Right lobe of liver (tissue), 6 donors: ENCODE data around the gene MAML3. TPM values are rescaled to one million over a fixed set of nuclear protein-coding genes. Genes with fewer than 3 reads are reported as not detected.

Experiments
- ATAC-seq, 4 donors: fragments of 200-7000 bp; cut with Tn5 transposase; one replicate each; pipeline ENCODE4 v1.9.1; 2020; ENCODE audit warnings: mild to moderate bottlenecking in 4 of 4, moderate library complexity in 4 of 4
- DNase-seq, 3 donors: peaks; one replicate each; pipeline ENCODE4 v3.0.0-alpha.2; 2020
- H3K27ac ChIP-seq, 3 donors: fragments of 200-600 bp; one replicate each; pipeline ENCODE4 v1.8.0; 2022
- H3K27me3 ChIP-seq, 2 donors: fragments of 200-600 bp; one replicate each; pipeline ENCODE4 v1.8.0; 2022
- H3K36me3 ChIP-seq, 4 donors: fragments of 200-600 bp; sonication (generic) in 1 of 4; one replicate each; pipeline versions ENCODE4 v1.5.1 to v1.8.0; 2017 to 2022; ENCODE audit warnings: control low read depth in 1 of 4
- H3K4me1 ChIP-seq, 4 donors: fragments of 200-600 bp; sonication (generic) in 1 of 4; one replicate each; pipeline versions ENCODE4 v1.5.1 to v1.8.0; 2017 to 2022; ENCODE audit warnings: control low read depth in 1 of 4
- H3K4me3 ChIP-seq, 3 donors: fragments of 200-600 bp; one replicate each; pipeline ENCODE4 v1.8.0; 2022
- H3K9me3 ChIP-seq, 4 donors: fragments of 200-600 bp; sonication (generic) in 1 of 4; one replicate each; pipeline versions ENCODE4 v1.5.1 to v1.8.0; 2017 to 2022; ENCODE audit warnings: control low read depth in 1 of 4
- POLR2A ChIP-seq: fragments of 450-650 bp; IDR thresholded peaks from one replicate; pipeline ENCODE4 v1.6.1; 2017; ENCODE audit warnings: antibody characterized with exemption, mild to moderate bottlenecking
- WGBS: methylation state at CpG from one replicate; pipeline ENCODE4 v1.1.6; 2018; ENCODE audit warnings: low coverage, low lambda C conversion rate; ENCODE audit not compliant: insufficient coverage; ENCODE audit errors: missing lambda C conversion rate; 5-methylcytosine and 5-hydroxymethylcytosine counted together
- intact Hi-C, 2 donors: fragments of 100-400 bp; cut with DNase I; formaldehyde crosslinking; loops; one replicate each; pipeline versions ENCODE4 v1.11.2 to v1.14.1; 2022
- total RNA-seq, 6 experiments: library from RNA; depleted of rRNA in 2 of 6; stranded (reverse); fragments of >200 nt in 2 of 6; fragmentation: NEBNext Ultra II Directional in 3 of 6; extraction: Animal tissue kit (Norgen Biotek cat#: 25700) in 3 of 6; gene quantifications; one replicate each; pipeline versions ENCODE4 v1.1.0 to v1.2.4, GENCODE V29; 2016 to 2023
- TF ChIP-seq, protein P1 (sequence below), 4 donors: fragments of 200-600 bp in 3 of 4; fragments of 450-650 bp in 1 of 4; IDR thresholded peaks; one replicate each; pipeline versions ENCODE4 v1.5.1 to v1.8.0; 2016 to 2022; ENCODE audit warnings: antibody characterized with exemption in 4 of 4, mild to moderate bottlenecking in 2 of 4
- donor health status: DM: no; HTN: yes; CAD: no.
- donor health status: DM: no; HTN: no; CAD: no.
- donor health status: DM: no; HTN: no; CAD: no.
- donor health status: DM: no; HTN: yes; CAD: no.
- donor health status: DM: no; HTN: yes; CAD: no.

Gene MAML3
- total RNA-seq, 6 experiments from 2014 or later, result 2.6 to 7.8 (median 5.0) TPM

DNA sequence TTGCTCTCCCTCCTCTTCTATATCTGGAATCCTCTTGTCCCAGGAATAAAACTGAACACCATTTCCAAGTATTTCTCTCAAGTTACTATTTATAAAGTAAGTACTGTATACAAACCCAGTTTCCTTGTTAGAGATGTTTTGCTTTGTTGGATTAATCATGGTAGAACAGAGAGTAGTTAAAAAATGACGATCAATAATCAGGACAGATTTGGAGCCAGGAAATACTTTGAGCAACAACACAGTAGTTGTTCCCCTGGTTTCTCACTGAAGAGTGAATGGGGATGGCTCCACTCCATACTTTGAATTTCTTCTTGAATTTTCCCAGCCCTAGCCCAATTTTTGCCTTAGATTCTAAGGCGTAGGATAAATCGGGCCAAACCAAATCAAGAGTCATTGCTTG lies 467.0 kb downstream of the MAML3 start:
- intact Hi-C loops, result no loop called here

DNA sequence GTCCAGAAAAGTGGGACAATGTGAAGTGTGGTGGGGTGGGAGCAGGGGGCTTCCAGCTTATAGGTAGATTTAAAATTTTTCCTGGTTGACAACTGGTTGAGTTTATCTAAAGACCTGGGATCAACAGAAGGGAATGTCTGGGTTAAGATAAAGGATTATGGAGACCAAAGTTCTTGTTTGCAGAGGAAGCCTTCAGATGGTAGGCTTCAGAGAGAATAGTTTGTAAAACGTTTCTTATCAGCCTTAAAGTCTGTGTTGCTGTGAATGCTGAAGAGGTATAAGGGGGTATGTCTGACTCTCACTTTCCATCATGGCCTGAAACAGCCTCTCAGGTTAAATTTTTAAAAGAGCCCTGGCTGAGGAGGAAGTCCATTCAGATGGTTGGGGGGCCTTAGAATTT lies 467.9 kb downstream of the MAML3 start:
- H3K4me1 ChIP-seq, result peaks cover 2 to 69% (median 28%) of the 10 kb centered on the region in 4 donors
- TF ChIP-seq POLR2A, result no peak
- TF ChIP-seq, protein P1, sequence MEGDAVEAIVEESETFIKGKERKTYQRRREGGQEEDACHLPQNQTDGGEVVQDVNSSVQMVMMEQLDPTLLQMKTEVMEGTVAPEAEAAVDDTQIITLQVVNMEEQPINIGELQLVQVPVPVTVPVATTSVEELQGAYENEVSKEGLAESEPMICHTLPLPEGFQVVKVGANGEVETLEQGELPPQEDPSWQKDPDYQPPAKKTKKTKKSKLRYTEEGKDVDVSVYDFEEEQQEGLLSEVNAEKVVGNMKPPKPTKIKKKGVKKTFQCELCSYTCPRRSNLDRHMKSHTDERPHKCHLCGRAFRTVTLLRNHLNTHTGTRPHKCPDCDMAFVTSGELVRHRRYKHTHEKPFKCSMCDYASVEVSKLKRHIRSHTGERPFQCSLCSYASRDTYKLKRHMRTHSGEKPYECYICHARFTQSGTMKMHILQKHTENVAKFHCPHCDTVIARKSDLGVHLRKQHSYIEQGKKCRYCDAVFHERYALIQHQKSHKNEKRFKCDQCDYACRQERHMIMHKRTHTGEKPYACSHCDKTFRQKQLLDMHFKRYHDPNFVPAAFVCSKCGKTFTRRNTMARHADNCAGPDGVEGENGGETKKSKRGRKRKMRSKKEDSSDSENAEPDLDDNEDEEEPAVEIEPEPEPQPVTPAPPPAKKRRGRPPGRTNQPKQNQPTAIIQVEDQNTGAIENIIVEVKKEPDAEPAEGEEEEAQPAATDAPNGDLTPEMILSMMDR (IDR thresholded peaks at IDR 0.05), result no peak
- H3K4me3 ChIP-seq, result no peak overlapping the region
- no peak for DNase-seq
- intact Hi-C loops, result no loop called here
- H3K9me3 ChIP-seq, result no peaks in the 10 kb centered on the region
- 59% methylated on average over 1 of the region's 1 CpG for WGBS
- H3K27me3 ChIP-seq, result no peaks in the 10 kb centered on the region
- H3K27ac ChIP-seq, result no peak overlapping the region
- no peaks in the 10 kb centered on the region for H3K36me3 ChIP-seq
- ATAC-seq, result no peak

More for the DNA sequence above, 467.0 kb downstream of the MAML3 start:
- Histone ChIP-seq H3K4me3 (no peak overlapping the region), H3K27ac (peak overlapping the region; percentile 21 to 35 (median 24)), H3K36me3 (no peaks in the 10 kb centered on the region), H3K9me3 (no peaks in the 10 kb centered on the region), H3K4me1 (peaks cover 2 to 70% (median 32%) of the 10 kb centered on the region in 4 donors), H3K27me3 (no peaks in the 10 kb centered on the region)
- no peak for TF ChIP-seq POLR2A
- TF ChIP-seq, protein P1 (IDR thresholded peaks at IDR 0.05), result no peak
- 61% methylated on average over 3 of the region's 3 CpGs for WGBS
- ATAC-seq, result peak; percentile 35 to 60 (median 47)
- no peak for DNase-seq

DNA sequence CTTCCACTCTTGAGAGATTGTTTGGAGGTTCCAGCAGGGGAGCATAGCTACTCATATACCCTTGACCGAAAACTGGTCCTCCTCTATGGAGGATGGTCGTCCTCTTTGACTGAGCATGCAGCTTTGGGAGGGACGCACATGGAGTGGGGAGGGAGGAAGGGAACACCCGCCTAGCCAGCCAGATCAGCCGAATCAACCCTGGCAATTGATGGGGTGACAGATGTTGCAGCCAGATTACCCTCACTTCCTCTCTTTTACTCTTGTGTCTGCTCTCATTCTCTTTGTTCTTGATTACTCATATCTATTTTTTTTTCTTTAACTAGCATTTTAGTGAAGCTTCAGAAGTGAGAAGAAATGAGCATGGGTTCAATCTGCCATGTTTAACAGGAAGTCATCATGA lies 468.8 kb downstream of the MAML3 start:
- Histone ChIP-seq H3K27me3 (no peaks in the 10 kb centered on the region), H3K4me1 (peaks cover 0 to 69% (median 27%) of the 10 kb centered on the region in 4 donors), H3K36me3 (no peaks in the 10 kb centered on the region), H3K9me3 (no peaks in the 10 kb centered on the region), H3K4me3 (no peak overlapping the region), H3K27ac (no peak overlapping the region)
- TF ChIP-seq, protein P1 (IDR thresholded peaks at IDR 0.05), result no peak
- no peak for TF ChIP-seq POLR2A
- ATAC-seq (no peak), DNase-seq (no peak)
- WGBS, result 43% methylated on average over 1 of the region's 5 CpGs
- intact Hi-C loops, result no loop called here

DNA sequence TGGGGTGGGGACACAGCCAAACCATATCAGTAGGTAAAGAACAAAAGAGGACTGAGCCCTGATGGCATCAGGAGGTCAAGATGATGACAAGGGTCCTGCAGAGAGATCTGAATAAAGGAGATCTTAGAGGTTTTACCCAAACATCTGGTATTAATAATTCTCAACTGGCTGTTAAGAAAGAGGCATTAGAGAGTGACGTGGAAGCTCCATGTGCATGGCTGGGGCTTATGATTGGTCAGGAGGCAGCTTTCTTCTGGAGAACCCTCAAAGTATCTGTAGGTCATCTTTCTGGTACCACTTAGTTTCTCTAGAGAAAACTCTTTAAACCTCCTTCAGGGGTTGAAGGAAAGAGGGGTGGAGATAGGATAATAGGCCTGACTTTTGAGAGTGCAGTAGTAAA lies 469.6 kb downstream of the MAML3 start:
- Histone ChIP-seq H3K9me3 (no peaks in the 10 kb centered on the region), H3K4me3 (no peak overlapping the region), H3K27me3 (no peaks in the 10 kb centered on the region), H3K36me3 (peaks cover 0 to 6% (median 0%) of the 10 kb centered on the region in 4 donors), H3K4me1 (peaks cover 0 to 69% (median 25%) of the 10 kb centered on the region in 4 donors), H3K27ac (no peak overlapping the region)
- ATAC-seq (no peak), DNase-seq (no peak)
- intact Hi-C loops, result no loop called here
- WGBS, result 75% methylated on average over 1 of the region's 1 CpG
- no peak for TF ChIP-seq POLR2A
- TF ChIP-seq, protein P1 (IDR thresholded peaks at IDR 0.05), result no peak

DNA sequence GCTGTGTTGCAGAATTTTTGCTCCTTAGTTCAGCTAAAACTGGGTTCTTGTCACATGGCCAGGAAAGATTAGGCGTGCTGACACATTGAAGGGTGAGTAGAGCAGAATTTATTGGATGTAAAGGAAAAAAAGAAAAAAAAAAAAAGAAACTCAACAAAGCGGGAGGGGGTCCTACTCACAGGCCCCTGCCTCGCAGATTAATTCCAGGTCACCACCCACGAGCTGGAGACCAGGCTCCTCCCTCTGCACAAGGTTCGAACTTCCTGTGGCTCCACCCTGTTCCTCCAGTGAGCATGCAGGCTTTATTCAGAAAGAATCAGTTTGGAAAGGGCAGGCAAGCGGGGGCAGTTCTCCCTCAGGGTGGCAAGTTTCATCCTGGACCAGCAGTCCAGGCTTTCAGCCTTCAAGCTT lies 471.2 kb downstream of the MAML3 start:
- Histone ChIP-seq H3K36me3 (peaks cover 0 to 16% (median 5%) of the 10 kb centered on the region in 4 donors), H3K4me3 (no peak overlapping the region), H3K4me1 (peaks cover 0 to 59% (median 20%) of the 10 kb centered on the region in 4 donors), H3K9me3 (no peaks in the 10 kb centered on the region), H3K27me3 (no peaks in the 10 kb centered on the region), H3K27ac (no peak overlapping the region)
- 28% methylated on average over 5 of the region's 6 CpGs for WGBS
- TF ChIP-seq, protein P1 (IDR thresholded peaks at IDR 0.05), result no peak
- TF ChIP-seq POLR2A, result no peak
- intact Hi-C loops, result no loop called here
- DNase-seq, result no peak
- peak; percentile 10 to 40 (median 29) for ATAC-seq
